Gastrocnemius medialis (tissue), 4 donors: ENCODE measurements around the gene SDC1. TPM values are rescaled to one million over a fixed set of nuclear protein-coding genes. Genes with fewer than 3 reads are reported as not detected.
"Not testable (repeated sequence)": the region's sequence is repeated elsewhere in the genome, so short reads cannot be mapped to it uniquely, and the experiment has no call there.

ENCODE experiments used
- ATAC-seq, 2 donors: fragments of 150-250 bp; one replicate each; pipeline ENCODE4 v1.9.1; 2016
- DNase-seq, 2 donors: peaks; one replicate each; pipeline ENCODE4 v3.0.0-alpha.2; 2019
- H3K27ac ChIP-seq, 4 donors: fragments of 200-600 bp; sonication (generic); 1 replicate in 1 of 4; 2 replicates in 3 of 4; pipeline ENCODE4 v1.5.1; 2016 to 2018; ENCODE audit warnings: mild to moderate bottlenecking in 2 of 4, moderate library complexity in 1 of 4
- H3K27me3 ChIP-seq, 3 donors: fragments of 200-600 bp; sonication (generic) in 2 of 3; 1 replicate in 1 of 3; 2 replicates in 2 of 3; pipeline versions ENCODE4 v1.5.1 to v1.6.0; 2016 to 2019; ENCODE audit warnings: mild to moderate bottlenecking in 1 of 3, moderate library complexity in 1 of 3
- H3K36me3 ChIP-seq, 2 donors: fragments of 200-600 bp; sonication (generic) in 1 of 2; one replicate each; pipeline ENCODE4 v1.5.1; 2017 to 2018
- H3K4me1 ChIP-seq, 2 donors: fragments of 200-600 bp; sonication (generic) in 1 of 2; one replicate each; pipeline ENCODE4 v1.5.1; 2016 to 2017; ENCODE audit warnings: mild to moderate bottlenecking in 2 of 2
- H3K4me3 ChIP-seq, 4 donors: fragments of 200-600 bp; sonication (generic) in 3 of 4; 1 replicate in 1 of 4; 2 replicates in 3 of 4; pipeline ENCODE4 v1.5.1; 2016 to 2019; ENCODE audit warnings: mild to moderate bottlenecking in 2 of 4
- H3K9me3 ChIP-seq, 3 donors: fragments of 200-600 bp; sonication (generic) in 2 of 3; 1 replicate in 1 of 3; 2 replicates in 2 of 3; pipeline ENCODE4 v1.5.1; 2016 to 2019
- POLR2A ChIP-seq, 2 donors: fragments of 450-650 bp; IDR thresholded peaks; one replicate each; pipeline ENCODE4 v1.6.1; 2017; ENCODE audit warnings: antibody characterized with exemption in 2 of 2, mild to moderate bottlenecking in 2 of 2, moderate library complexity in 2 of 2
- in situ Hi-C, 4 donors: fragments of 200-750 bp; cut with MboI; loops; one replicate each; pipeline versions ENCODE4 v1.15.0 to v1.8.0; 2017; ENCODE audit warnings: low sequenced_read_pairs in 4 of 4
- intact Hi-C: fragments of 100-400 bp; cut with DNase I; formaldehyde crosslinking; loops from one replicate; pipeline ENCODE4 v1.15.1; 2023; ENCODE audit warnings: low total_unique reads
- total RNA-seq, 4 donors: library from RNA; depleted of rRNA; stranded (reverse); fragments of >200 nt; gene quantifications; one replicate each; pipeline versions ENCODE4 v1.1.0 to v1.2.3, GENCODE V29; 2016
- TF ChIP-seq, protein P1 (sequence below), 5 experiments: fragments of 450-650 bp in 3 of 5; fragments of 200-600 bp in 2 of 5; sonication (generic) in 2 of 5; IDR thresholded peaks in 4 of 5; conservative IDR thresholded peaks in 1 of 5; 1 replicate in 4 of 5; 2 replicates in 1 of 5; pipeline ENCODE4 v1.5.1; 2016 to 2019; ENCODE audit warnings: antibody characterized with exemption in 5 of 5, mild to moderate bottlenecking in 3 of 5, moderate library complexity in 3 of 5

SDC1 gene
- total RNA-seq, 4 donors from 2014 or later, result 0.41 to 1.2 (median 1.2) TPM; not detected in 1

DNA sequence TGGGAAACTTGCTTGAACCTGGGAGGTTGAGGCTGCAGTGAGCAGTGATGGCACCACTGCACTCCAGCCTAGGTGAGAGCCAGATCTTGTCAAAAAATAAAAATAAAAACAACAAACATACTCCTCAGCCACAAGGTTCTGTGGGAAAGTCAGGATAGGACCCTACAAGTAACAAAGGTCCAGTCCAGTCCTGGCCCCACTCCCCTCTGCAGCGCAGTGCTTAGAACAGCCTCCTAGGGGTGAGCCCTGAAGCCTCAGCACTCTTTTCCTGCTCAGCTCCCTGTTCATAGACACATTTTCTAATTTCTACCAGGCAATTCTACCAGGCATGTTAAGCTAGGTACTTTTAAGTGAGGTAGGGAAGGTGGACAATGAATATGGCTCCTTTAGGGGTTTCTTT lies 22.2 kb upstream of the SDC1 start:
- H3K36me3 ChIP-seq, result peaks cover 0 to 40% of the 10 kb centered on the region in 2 donors
- in situ Hi-C loops, result no loop called here
- TF ChIP-seq POLR2A (IDR thresholded peaks at IDR 0.05), result no peak
- TF ChIP-seq, protein P1, sequence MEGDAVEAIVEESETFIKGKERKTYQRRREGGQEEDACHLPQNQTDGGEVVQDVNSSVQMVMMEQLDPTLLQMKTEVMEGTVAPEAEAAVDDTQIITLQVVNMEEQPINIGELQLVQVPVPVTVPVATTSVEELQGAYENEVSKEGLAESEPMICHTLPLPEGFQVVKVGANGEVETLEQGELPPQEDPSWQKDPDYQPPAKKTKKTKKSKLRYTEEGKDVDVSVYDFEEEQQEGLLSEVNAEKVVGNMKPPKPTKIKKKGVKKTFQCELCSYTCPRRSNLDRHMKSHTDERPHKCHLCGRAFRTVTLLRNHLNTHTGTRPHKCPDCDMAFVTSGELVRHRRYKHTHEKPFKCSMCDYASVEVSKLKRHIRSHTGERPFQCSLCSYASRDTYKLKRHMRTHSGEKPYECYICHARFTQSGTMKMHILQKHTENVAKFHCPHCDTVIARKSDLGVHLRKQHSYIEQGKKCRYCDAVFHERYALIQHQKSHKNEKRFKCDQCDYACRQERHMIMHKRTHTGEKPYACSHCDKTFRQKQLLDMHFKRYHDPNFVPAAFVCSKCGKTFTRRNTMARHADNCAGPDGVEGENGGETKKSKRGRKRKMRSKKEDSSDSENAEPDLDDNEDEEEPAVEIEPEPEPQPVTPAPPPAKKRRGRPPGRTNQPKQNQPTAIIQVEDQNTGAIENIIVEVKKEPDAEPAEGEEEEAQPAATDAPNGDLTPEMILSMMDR (IDR thresholded peaks at IDR 0.05 in 4 of 5, conservative IDR thresholded peaks at IDR 0.05 in 1 of 5), result no peak
- intact Hi-C loops, result no loop called here
- H3K27ac ChIP-seq, result no peak overlapping the region
- H3K9me3 ChIP-seq, result no peaks in the 10 kb centered on the region
- DNase-seq (no peak), ATAC-seq (no peak)
- H3K4me1 ChIP-seq, result no peaks in the 10 kb centered on the region
- no peaks in the 10 kb centered on the region for H3K27me3 ChIP-seq
- no peak overlapping the region for H3K4me3 ChIP-seq

DNA sequence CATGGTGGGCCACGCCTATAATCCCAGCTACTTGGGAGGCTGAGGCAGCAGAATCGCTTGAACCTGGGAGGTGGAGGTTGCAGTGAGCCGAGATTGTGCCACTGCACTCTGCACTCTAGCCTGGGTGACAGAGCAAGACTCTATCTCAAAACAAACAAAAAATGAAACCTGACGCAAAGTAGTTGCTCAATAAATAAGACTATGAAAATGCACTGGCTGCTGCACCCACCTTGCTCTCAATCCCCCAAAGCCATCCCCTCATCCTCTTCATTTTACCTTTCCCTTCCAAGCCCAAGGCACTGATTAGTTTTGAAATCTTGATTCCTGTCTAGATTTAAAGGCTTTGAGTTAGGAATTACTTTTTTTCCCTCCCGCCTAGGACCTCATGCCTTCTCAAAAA lies 18.7 kb upstream of the SDC1 start:
- H3K4me1 ChIP-seq, in situ Hi-C loops, H3K27ac ChIP-seq, H3K27me3 ChIP-seq, intact Hi-C loops, DNase-seq, H3K4me3 ChIP-seq, ATAC-seq, H3K9me3 ChIP-seq: not testable (repeated sequence)
- peaks cover 0 to 12% of the 10 kb centered on the region in 2 donors for H3K36me3 ChIP-seq

DNA sequence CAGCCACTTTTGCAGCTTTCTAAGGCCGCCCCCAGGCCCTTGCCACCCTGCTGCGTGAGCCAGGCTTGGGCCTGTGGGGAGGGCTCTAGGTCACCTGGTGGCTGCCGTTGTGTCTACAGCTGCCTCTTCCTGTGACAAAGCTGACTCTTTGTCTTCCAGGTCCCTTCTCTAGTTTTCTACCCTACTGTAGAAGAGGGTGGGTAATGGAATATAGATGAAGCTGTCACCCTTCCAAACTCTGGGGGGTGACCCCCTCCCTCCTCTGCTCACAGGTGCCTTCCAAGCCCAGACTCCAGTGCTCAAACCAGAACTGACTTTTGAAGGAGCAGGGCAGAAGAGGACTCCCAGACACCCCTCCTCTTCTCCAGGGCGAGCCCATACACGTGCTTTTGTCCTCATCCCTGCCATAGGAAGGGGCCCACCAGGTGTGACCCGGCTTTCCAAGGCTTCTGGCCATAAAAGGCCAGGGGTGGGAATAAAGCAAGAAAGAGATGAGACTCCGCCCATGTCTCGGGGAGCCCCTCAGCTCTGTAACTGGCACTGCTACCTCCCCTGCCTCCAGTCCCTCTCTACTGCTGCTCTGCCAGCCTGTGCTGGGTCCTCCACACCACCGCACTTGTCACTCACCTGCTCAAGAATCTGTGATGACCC lies 17.9 kb upstream of the SDC1 start:
- H3K27ac ChIP-seq, result no peak overlapping the region
- intact Hi-C loops, result no loop called here
- peaks cover 0 to 11% of the 10 kb centered on the region in 2 donors for H3K36me3 ChIP-seq
- in situ Hi-C loops, result no loop called here
- H3K9me3 ChIP-seq, result peaks cover 0 to 3% (median 0%) of the 10 kb centered on the region in 3 donors
- no peaks in the 10 kb centered on the region for H3K4me1 ChIP-seq
- TF ChIP-seq POLR2A (IDR thresholded peaks at IDR 0.05), result no peak
- TF ChIP-seq, protein P1 (IDR thresholded peaks at IDR 0.05 in 4 of 5, conservative IDR thresholded peaks at IDR 0.05 in 1 of 5), result no peak
- H3K4me3 ChIP-seq, result no peak overlapping the region
- peaks cover 0 to 4% (median 0%) of the 10 kb centered on the region in 3 donors for H3K27me3 ChIP-seq
- ATAC-seq (peak; percentile 13 to 24), DNase-seq (no peak)

DNA sequence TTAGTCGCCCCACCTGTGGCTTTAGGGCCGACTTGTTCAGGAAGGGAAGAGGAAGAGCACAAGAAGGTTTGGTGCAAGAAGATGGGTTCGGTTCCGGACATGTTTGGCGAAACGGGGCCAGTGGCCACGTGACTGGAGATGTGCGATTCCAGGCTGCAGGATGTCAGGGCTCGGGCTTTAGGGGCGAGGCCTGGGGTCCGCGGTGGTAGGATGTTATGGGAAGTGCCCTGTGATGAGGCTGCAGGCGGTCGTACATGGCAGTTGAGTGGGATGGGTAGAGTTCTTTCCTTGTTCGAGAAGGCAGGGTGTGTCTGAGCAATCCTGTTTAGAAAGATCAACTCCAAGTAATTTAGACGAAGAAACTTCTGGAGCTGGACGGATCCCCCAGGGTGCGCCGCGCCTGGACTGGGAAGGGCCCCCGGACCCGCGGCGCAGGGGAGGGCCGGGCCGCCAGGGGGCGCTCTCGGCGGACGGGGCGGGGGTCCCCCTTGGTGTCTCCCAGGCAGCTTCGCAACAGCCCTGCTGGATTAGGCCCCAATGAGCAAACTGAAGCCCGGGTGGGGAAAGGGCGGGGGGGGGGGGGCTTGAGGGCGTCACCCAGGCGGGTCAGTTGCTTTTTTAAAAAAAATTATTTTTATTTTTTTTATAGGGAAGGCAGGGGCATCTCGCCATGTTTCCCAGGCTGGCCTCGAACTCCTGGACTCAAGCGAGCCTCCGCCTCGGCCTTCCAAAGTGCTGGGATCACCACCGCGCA lies 17.2 kb upstream of the SDC1 start:
- peaks cover 0 to 4% (median 0%) of the 10 kb centered on the region in 3 donors for H3K27me3 ChIP-seq
- intact Hi-C loops (no loop called here), in situ Hi-C loops (no loop called here)
- H3K27ac ChIP-seq, result no peak overlapping the region
- TF ChIP-seq POLR2A (IDR thresholded peaks at IDR 0.05), result no peak
- TF ChIP-seq, protein P1 (IDR thresholded peaks at IDR 0.05 in 4 of 5, conservative IDR thresholded peaks at IDR 0.05 in 1 of 5), result peak in 4 of 5 experiments; percentile 29 to 49 (median 38)
- H3K4me1 ChIP-seq, result no peaks in the 10 kb centered on the region
- peaks cover 0 to 4% of the 10 kb centered on the region in 2 donors for H3K36me3 ChIP-seq
- H3K4me3 ChIP-seq, result no peak overlapping the region
- DNase-seq, result no peak
- ATAC-seq, result no peak
- peaks cover 0 to 4% (median 0%) of the 10 kb centered on the region in 3 donors for H3K9me3 ChIP-seq

DNA sequence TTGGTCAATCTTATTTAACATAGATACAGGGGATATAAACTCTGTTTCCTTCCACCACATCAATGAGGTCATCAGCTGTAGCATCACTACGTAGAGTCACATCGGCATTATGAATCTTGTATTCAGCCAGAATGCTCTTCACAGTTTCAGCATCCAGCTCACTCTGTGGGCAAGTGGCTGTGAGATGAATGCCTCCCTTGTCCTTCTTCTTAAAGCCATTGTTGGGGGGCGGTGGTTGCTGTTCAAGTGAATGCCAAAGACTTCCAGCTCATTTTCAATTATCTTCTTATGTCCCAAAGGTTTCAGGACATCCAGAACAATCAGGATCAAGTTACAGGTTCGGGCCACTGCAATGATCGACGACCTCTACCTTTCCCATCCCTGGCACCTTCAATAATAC lies 15.4 kb upstream of the SDC1 start:
- H3K9me3 ChIP-seq, H3K4me1 ChIP-seq, H3K27ac ChIP-seq, H3K4me3 ChIP-seq, H3K27me3 ChIP-seq, intact Hi-C loops, ATAC-seq, DNase-seq, in situ Hi-C loops, H3K36me3 ChIP-seq: not testable (repeated sequence)
